HepG2 (cell line): ENCODE results near the gene UBE2G2. TPM values are rescaled to one million over a fixed set of nuclear protein-coding genes. Genes with fewer than 3 reads are reported as not detected.

Experiments used
- ATAC-seq: fragments of 200-7000 bp; cut with Tn5 transposase; 3 replicates; pipeline ENCODE4 v1.9.1; 2020; ENCODE audit warnings: mild to moderate bottlenecking, moderate library complexity
- BruUV-seq: library from RNA; stranded (reverse); fragments of 400-500 nt; replicated peaks from 2 replicates; lab custom pipeline; 2021; lab: Mats Ljungman, UMichigan
- CTCF ChIA-PET: fragments of 300-600 bp; formaldehyde crosslinking; extraction: SDS; loops from one replicate; lab custom pipeline; 2021; ENCODE audit warnings: low total read pairs, inconsistent platforms, low intra/inter-chr PET ratio; lab: Yijun Ruan, JAX
- POLR2A ChIA-PET: fragments of 350-600 bp; sonication (Branson Sonifier 250); formaldehyde crosslinking; loops from one replicate; lab custom pipeline; 2020; ENCODE audit warnings: antibody characterized with exemption, inconsistent platforms; lab: Yijun Ruan, JAX
- DNase-seq: peaks from one replicate; pipeline ENCODE4 v3.0.0-alpha.2; 2015; ENCODE audit warnings: low spot score
- FAIRE-seq: peaks from 3 replicates; lab custom pipeline; 2011; peaks lifted over from hg19 to GRCh38; lab: Jason Lieb, UNC
- H2AFZ ChIP-seq: one replicate; pipeline ENCODE4 v1.6.1; 2011; ENCODE audit warnings: low read length, inconsistent platforms
- H3K27ac ChIP-seq: fragments of 300-600 bp; 3 replicates; pipeline ENCODE4 v1.8.0; 2011; ENCODE audit warnings: mixed run types, mild to moderate bottlenecking, mixed read lengths, low read length, inconsistent platforms; ENCODE audit not compliant: insufficient read depth; ENCODE audit errors: extremely low read length
- H3K27me3 ChIP-seq, 2 experiments: fragments of 200-600 bp in 1 of 2; 2 replicates in 1 of 2; 3 replicates in 1 of 2; pipeline versions ENCODE4 v1.6.0 to v1.8.0; 2011; ENCODE audit warnings: low read length in 2 of 2, mild to moderate bottlenecking in 2 of 2, moderate library complexity in 2 of 2, inconsistent platforms in 1 of 2; ENCODE audit not compliant: insufficient read depth in 2 of 2, control insufficient read depth in 1 of 2
- H3K36me3 ChIP-seq, 2 experiments: fragments of 200-600 bp in 1 of 2; replicated peaks in 1 of 2; 2 replicates in 1 of 2; 3 replicates in 1 of 2; pipeline versions ENCODE4 v1.5.1 to v1.8.0; 2011; ENCODE audit warnings: low read length in 2 of 2, inconsistent platforms in 1 of 2; ENCODE audit not compliant: insufficient read depth in 2 of 2, control insufficient read depth in 1 of 2
- H3K4me1 ChIP-seq: 2 replicates; pipeline ENCODE4 v1.5.1; 2012; ENCODE audit warnings: low read length, inconsistent platforms; ENCODE audit not compliant: insufficient read depth
- H3K4me2 ChIP-seq: 2 replicates; pipeline ENCODE4 v1.6.0; 2011; ENCODE audit warnings: low read depth, low read length, inconsistent platforms
- H3K4me3 ChIP-seq, 3 experiments: fragments of 200-600 bp in 1 of 3; sonication (generic), shearing (Covaris generic) in 1 of 3; replicated peaks in 1 of 3; 2 replicates each; pipeline ENCODE4 v1.5.1; 2011 to 2016; ENCODE audit warnings: low read length in 3 of 3, inconsistent platforms in 2 of 3, low read depth in 2 of 3, mild to moderate bottlenecking in 2 of 3, control low read depth in 1 of 3, mixed read lengths in 1 of 3; ENCODE audit not compliant: insufficient read depth in 1 of 3
- H3K79me2 ChIP-seq: one replicate; pipeline ENCODE4 v1.6.1; 2011; ENCODE audit warnings: low read length, inconsistent platforms; ENCODE audit not compliant: insufficient read depth
- H3K9ac ChIP-seq: 2 replicates; pipeline ENCODE4 v1.6.0; 2011; ENCODE audit warnings: mild to moderate bottlenecking, low read depth, low read length, inconsistent platforms; ENCODE audit not compliant: insufficient read depth
- H3K9me3 ChIP-seq: 2 replicates; pipeline ENCODE4 v1.5.1; 2012; ENCODE audit warnings: mild to moderate bottlenecking, low read length
- H4K20me1 ChIP-seq: 2 replicates; pipeline ENCODE4 v1.6.0; 2011; ENCODE audit warnings: inconsistent platforms, mild to moderate bottlenecking, low read length, moderate library complexity; ENCODE audit not compliant: insufficient read depth
- CBX5 ChIP-seq: sonication (generic); formaldehyde crosslinking; IDR thresholded peaks from 2 replicates; pipeline ENCODE4 v1.4.0; 2020; ENCODE audit warnings: missing genetic modification reagents, borderline replicate concordance
- GTF3A ChIP-seq: sonication (generic); formaldehyde crosslinking; conservative IDR thresholded peaks from 2 replicates; pipeline ENCODE4 v1.4.0; 2020; ENCODE audit warnings: mild to moderate bottlenecking, missing genetic modification reagents
- KDM5B ChIP-seq: sonication (generic); formaldehyde crosslinking; IDR thresholded peaks from 2 replicates; pipeline ENCODE4 v1.4.0; 2020; ENCODE audit warnings: missing genetic modification reagents, mild to moderate bottlenecking, borderline replicate concordance
- NFE2L1 ChIP-seq: sonication (generic); formaldehyde crosslinking; IDR thresholded peaks from 2 replicates; pipeline ENCODE4 v1.4.0; 2020; ENCODE audit warnings: missing genetic modification reagents, mild to moderate bottlenecking, borderline replicate concordance
- ZFP37 ChIP-seq: sonication (generic); formaldehyde crosslinking; IDR thresholded peaks from 2 replicates; pipeline ENCODE4 v1.4.0; 2020; ENCODE audit warnings: missing genetic modification reagents, borderline replicate concordance
- ZNF329 ChIP-seq: sonication (generic); formaldehyde crosslinking; IDR thresholded peaks from 2 replicates; pipeline ENCODE4 v1.9.0; 2021; ENCODE audit warnings: low read depth, mild to moderate bottlenecking, missing genetic modification reagents
- ZNF367 ChIP-seq: sonication (generic); formaldehyde crosslinking; IDR thresholded peaks from 2 replicates; pipeline ENCODE4 v1.4.0; 2020; ENCODE audit warnings: missing genetic modification reagents, borderline replicate concordance
- ZSCAN22 ChIP-seq: sonication (generic); formaldehyde crosslinking; IDR thresholded peaks from 2 replicates; pipeline ENCODE4 v1.4.0; 2020; ENCODE audit warnings: mild to moderate bottlenecking, missing genetic modification reagents
- WGBS: methylation state at CpG from one replicate; pipeline ENCODE4 v1.1.6; 2017; ENCODE audit warnings: low lambda C conversion rate; 5-methylcytosine and 5-hydroxymethylcytosine counted together
- in situ Hi-C: cut with HindIII; loops from 2 replicates; pipeline ENCODE4 v1.10.0; 2017; ENCODE audit warnings: low pct_unique_long_range_greater_than_20kb; ENCODE audit not compliant: extremely low pct_ligation_motif_present
- intact Hi-C: fragments of 100-400 bp; cut with micrococcal nuclease; formaldehyde crosslinking; loops from one replicate; pipeline ENCODE4 v1.10.0; 2022; ENCODE audit not compliant: unreplicated experiment
- polyA plus RNA-seq, 8 experiments: library from polyadenylated mRNA; depleted of rRNA in 3 of 8; stranded (reverse) in 7 of 8; unstranded in 1 of 8; fragments of >200 nt; fragmentation: Illumina TruSeq in 4 of 8; extraction: Trizol in 4 of 8; gene quantifications; 2 replicates each; pipeline versions ENCODE4 v1.2.1 to v1.2.3, GENCODE V29; 2011 to 2016; ENCODE audit warnings: low read depth in 4 of 8, missing spikeins in 1 of 8, mixed read lengths in 1 of 8; ENCODE audit not compliant: insufficient read depth in 1 of 8
- total RNA-seq, 5 experiments: library from RNA; depleted of rRNA; stranded (reverse); fragments of >200 nt; fragmentation: Illumina TruSeq; extraction: Trizol; gene quantifications; 2 replicates each; pipeline ENCODE4 v1.2.3, GENCODE V29; 2016; ENCODE audit warnings: low read depth in 1 of 5
- TF ChIP-seq, protein P1 (sequence below): sonication (generic); formaldehyde crosslinking; IDR thresholded peaks from 2 replicates; pipeline ENCODE4 v1.9.0; 2021; ENCODE audit warnings: missing genetic modification reagents, mild to moderate bottlenecking, borderline replicate concordance
- TF ChIP-seq, protein P2 (sequence below): sonication (generic); formaldehyde crosslinking; conservative IDR thresholded peaks from 2 replicates; pipeline ENCODE4 v1.4.0; 2020; ENCODE audit warnings: missing genetic modification reagents
- TF ChIP-seq, protein P3 (sequence below): sonication (generic); formaldehyde crosslinking; IDR thresholded peaks from 2 replicates; pipeline ENCODE4 v1.5.0; 2020; ENCODE audit warnings: mild to moderate bottlenecking, missing genetic modification reagents

Gene UBE2G2
- total and polyA plus RNA-seq, 2 of the 13 experiments (the other 11 are each of a cell fraction or from before 2014, with no cell fraction given) = 55.4 to 92.0 TPM

DNA sequence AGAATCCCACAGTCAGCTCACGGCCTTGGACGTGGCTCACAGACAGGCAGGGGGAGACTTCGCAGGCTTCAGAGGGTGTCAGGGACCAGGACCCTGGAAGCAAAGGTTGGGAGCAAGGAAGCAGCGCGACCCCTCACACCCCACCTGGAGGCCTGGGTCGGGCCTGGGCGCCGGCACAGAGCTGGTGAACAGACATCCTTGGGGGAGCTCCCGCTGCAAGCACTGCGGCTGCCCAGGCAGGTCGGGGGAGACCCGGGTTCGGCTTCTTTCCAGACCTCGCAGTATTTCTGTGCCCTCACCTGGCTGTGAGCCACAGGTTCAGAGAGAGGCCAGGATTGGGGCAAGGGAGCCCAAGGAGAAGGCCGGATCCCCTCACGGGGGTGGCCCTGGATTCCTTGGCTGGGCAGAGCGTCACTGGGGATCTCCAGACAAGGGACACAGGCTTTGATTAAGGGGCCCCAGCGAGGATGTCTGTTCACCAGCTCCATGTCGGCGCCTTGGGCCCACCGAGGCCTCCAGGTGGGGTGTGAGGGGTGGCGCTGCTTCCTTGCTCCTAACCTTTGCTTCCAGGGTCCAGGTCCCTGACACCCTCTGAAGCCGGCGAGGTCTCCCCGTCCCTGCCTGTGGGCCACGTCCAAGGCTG is 52.4 kb downstream of the UBE2G2 start:
- DNase-seq = no peak
- no peak overlapping the region for H3K4me2 ChIP-seq
- TF ChIP-seq ZNF329 (CRISPR knock-in tag) = no peak
- no peak for TF ChIP-seq ZSCAN22
- no peak for TF ChIP-seq CBX5 (CRISPR knock-in tag)
- no peak for TF ChIP-seq KDM5B (CRISPR knock-in tag)
- no peak for TF ChIP-seq ZNF367 (CRISPR knock-in tag)
- TF ChIP-seq, protein P1, sequence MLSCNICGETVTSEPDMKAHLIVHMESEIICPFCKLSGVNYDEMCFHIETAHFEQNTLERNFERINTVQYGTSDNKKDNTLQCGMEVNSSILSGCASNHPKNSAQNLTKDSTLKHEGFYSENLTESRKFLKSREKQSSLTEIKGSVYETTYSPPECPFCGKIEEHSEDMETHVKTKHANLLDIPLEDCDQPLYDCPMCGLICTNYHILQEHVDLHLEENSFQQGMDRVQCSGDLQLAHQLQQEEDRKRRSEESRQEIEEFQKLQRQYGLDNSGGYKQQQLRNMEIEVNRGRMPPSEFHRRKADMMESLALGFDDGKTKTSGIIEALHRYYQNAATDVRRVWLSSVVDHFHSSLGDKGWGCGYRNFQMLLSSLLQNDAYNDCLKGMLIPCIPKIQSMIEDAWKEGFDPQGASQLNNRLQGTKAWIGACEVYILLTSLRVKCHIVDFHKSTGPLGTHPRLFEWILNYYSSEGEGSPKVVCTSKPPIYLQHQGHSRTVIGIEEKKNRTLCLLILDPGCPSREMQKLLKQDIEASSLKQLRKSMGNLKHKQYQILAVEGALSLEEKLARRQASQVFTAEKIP (CRISPR knock-in tag) = no peak
- no peak for TF ChIP-seq GTF3A
- TF ChIP-seq, protein P2, sequence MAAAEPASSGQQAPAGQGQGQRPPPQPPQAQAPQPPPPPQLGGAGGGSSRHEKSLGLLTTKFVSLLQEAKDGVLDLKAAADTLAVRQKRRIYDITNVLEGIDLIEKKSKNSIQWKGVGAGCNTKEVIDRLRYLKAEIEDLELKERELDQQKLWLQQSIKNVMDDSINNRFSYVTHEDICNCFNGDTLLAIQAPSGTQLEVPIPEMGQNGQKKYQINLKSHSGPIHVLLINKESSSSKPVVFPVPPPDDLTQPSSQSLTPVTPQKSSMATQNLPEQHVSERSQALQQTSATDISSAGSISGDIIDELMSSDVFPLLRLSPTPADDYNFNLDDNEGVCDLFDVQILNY (CRISPR knock-in tag) = no peak
- TF ChIP-seq, protein P3, sequence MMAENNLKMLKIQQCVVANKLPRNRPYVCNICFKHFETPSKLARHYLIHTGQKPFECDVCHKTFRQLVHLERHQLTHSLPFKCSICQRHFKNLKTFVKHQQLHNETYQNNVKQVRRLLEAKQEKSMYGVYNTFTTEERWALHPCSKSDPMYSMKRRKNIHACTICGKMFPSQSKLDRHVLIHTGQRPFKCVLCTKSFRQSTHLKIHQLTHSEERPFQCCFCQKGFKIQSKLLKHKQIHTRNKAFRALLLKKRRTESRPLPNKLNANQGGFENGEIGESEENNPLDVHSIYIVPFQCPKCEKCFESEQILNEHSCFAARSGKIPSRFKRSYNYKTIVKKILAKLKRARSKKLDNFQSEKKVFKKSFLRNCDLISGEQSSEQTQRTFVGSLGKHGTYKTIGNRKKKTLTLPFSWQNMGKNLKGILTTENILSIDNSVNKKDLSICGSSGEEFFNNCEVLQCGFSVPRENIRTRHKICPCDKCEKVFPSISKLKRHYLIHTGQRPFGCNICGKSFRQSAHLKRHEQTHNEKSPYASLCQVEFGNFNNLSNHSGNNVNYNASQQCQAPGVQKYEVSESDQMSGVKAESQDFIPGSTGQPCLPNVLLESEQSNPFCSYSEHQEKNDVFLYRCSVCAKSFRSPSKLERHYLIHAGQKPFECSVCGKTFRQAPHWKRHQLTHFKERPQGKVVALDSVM (CRISPR knock-in tag) = no peak
- no peak for TF ChIP-seq NFE2L1 (CRISPR knock-in tag)
- TF ChIP-seq ZFP37 = no peak
- TF ChIP-seq, all 625 proteins: peak for 0
- H3K36me3 ChIP-seq = no peaks in the 10 kb centered on the region
- ATAC-seq (no peak), FAIRE-seq (no peak)
- intact Hi-C loops (no loop called here), in situ Hi-C loops (no loop called here)
- no peaks in the 10 kb centered on the region for H4K20me1 ChIP-seq
- no peak overlapping the region for H3K4me3 ChIP-seq
- H3K4me1 ChIP-seq = no peaks in the 10 kb centered on the region
- H3K9ac ChIP-seq = no peak overlapping the region
- no peaks in the 10 kb centered on the region for H3K9me3 ChIP-seq
- peaks cover 11 to 60% of the 10 kb centered on the region in 2 experiments; a peak in 4 of 5 replicates for H3K27me3 ChIP-seq
- H2AFZ ChIP-seq = no peak overlapping the region
- BruUV-seq = no TSS peak
- ChIA-PET CTCF (no interaction called here), POLR2A (no interaction called here)
- H3K27ac ChIP-seq = no peak overlapping the region
- H3K79me2 ChIP-seq = no peaks in the 10 kb centered on the region
- WGBS = 81% methylated on average over 2 of the region's 26 CpGs
